GM12874 (cell line): ENCODE data around the gene CAMKK2.

Experiments used
- CTCF ChIP-seq: IDR thresholded peaks from 2 replicates; pipeline ENCODE4 v1.5.1; 2011; ENCODE audit warnings: low read depth, mild to moderate bottlenecking, control low read depth, low read length, moderate library complexity; ENCODE audit not compliant: insufficient read depth

The CAMKK2 gene

GRCh38 chr12:121279071-121279375, 17.5 kb downstream of the CAMKK2 start:
- no peak for TF ChIP-seq CTCF

GRCh38 chr12:121278169-121279070, 18.1 kb downstream of the CAMKK2 start:
- no peak for TF ChIP-seq CTCF

GRCh38 chr12:121277374-121277759, 19.1 kb downstream of the CAMKK2 start:
- no peak for TF ChIP-seq CTCF

GRCh38 chr12:121274036-121274763, 22.3 kb downstream of the CAMKK2 start:
- no peak for TF ChIP-seq CTCF

- TF ChIP-seq CTCF = no peak
Observed at GRCh38 chr12:121273364-121273896, 23.1 kb downstream of the CAMKK2 start.

GRCh38 chr12:121267822-121268221, 28.7 kb downstream of the CAMKK2 start:
- no peak for TF ChIP-seq CTCF

- no peak for TF ChIP-seq CTCF
Observed at GRCh38 chr12:121264951-121265515, 31.5 kb downstream of the CAMKK2 start.
